Measurements from ENCODE around the gene OLA1. TPM values are rescaled to one million over a fixed set of nuclear protein-coding genes. Genes with fewer than 3 reads are reported as not detected.

The OLA1 gene
- total and polyA plus RNA-seq, 9 of the 15 experiments (the other 6 are each of a cell fraction or from before 2014, with no cell fraction given) = 208 to 353 (median 225) TPM

DNA sequence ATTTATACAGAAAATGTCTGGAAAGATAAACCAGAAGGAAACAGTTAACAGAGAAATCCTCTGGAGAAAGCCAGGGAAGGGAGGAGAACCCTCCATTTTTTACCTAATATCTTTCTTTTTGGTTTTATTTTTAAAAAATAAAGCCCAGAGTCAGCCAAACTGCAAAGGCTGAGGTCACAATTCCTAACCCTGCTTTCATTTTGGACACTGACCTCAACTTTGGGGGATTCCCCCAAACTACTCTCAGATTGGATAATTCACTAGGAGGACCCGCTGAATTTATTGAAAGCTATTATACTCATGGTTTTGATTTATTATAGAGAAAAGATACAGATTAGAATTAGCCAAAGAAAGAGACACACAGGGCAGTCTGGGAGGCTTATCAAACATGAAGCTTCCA lies 189.9 kb downstream of the OLA1 start:
- no peaks in the 10 kb centered on the region for H3K79me2 ChIP-seq (ENCODE audit: control insufficient read depth, insufficient read depth, low read length)
- H4K20me1 ChIP-seq (replicated peaks; ENCODE audit: control insufficient read depth, insufficient read depth, low read length) = no peaks in the 10 kb centered on the region
- no TSS peak for BruUV-seq (replicated peaks)
- H3K9me3 ChIP-seq (replicated peaks; ENCODE audit: control insufficient read depth, insufficient read depth, low read depth, low read length) = peaks cover 5% of the 10 kb centered on the region
- no peaks in the 10 kb centered on the region for H3K9me1 ChIP-seq (ENCODE audit: control insufficient read depth, insufficient read depth, low read length)
- H3K36me3 ChIP-seq (ENCODE audit: control insufficient read depth, insufficient read depth, low read length) = no peaks in the 10 kb centered on the region
- intact Hi-C loops (cut with micrococcal nuclease) = no loop called here
- ChIA-PET CTCF (ENCODE audit: low intra/inter-chr PET ratio) (no interaction called here), POLR2A (interaction anchor here (1.4 kb wide), 1 partner anchor 8 kb away, joined by 3 read pairs; no protein-coding TSS in a partner anchor)
- H3K27ac ChIP-seq (ENCODE audit: extremely low read depth, low read depth, low read length) = peak overlapping the region; percentile 71; the same call in 2 of the 3 replicates
- H3K4me3 ChIP-seq = no peak overlapping the region
- H3K4me1 ChIP-seq (replicated peaks in 1 of 2; ENCODE audit: control insufficient read depth in 2 of 2, insufficient read depth in 2 of 2, low read length in 2 of 2) = peaks cover 7 to 16% of the 10 kb centered on the region in 2 experiments; a peak in 3 of 5 replicates
- H3K4me2 ChIP-seq (ENCODE audit: insufficient read depth, low read length) = no peak overlapping the region
- no peak for DNase-seq (ENCODE audit: extremely low read depth in 1 of 4, low spot score in 3 of 4)
- 36% methylated on average over 1 of the region's 1 CpG for WGBS (ENCODE audit: insufficient coverage, low coverage, missing lambda C conversion rate)
- in situ Hi-C loops (cut with MboI) = no loop called here
- no peak for ATAC-seq
- peak overlapping the region; percentile 77 for H2AFZ ChIP-seq (ENCODE audit: low read depth, low read length)
- no peaks in the 10 kb centered on the region for H3K27me3 ChIP-seq (ENCODE audit: control insufficient read depth in 2 of 2, insufficient read depth in 2 of 2, low read length in 2 of 2)
- H3K9ac ChIP-seq (ENCODE audit: insufficient read depth in 1 of 2, low read depth in 2 of 2, low read length in 2 of 2) = no peak overlapping the region
- FAIRE-seq = no peak
- TF ChIP-seq, protein P1, sequence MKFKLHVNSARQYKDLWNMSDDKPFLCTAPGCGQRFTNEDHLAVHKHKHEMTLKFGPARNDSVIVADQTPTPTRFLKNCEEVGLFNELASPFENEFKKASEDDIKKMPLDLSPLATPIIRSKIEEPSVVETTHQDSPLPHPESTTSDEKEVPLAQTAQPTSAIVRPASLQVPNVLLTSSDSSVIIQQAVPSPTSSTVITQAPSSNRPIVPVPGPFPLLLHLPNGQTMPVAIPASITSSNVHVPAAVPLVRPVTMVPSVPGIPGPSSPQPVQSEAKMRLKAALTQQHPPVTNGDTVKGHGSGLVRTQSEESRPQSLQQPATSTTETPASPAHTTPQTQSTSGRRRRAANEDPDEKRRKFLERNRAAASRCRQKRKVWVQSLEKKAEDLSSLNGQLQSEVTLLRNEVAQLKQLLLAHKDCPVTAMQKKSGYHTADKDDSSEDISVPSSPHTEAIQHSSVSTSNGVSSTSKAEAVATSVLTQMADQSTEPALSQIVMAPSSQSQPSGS (CRISPR knock-in tag; IDR thresholded peaks at IDR 0.05) = no peak
- TF ChIP-seq ZNF197 (CRISPR knock-in tag; IDR thresholded peaks at IDR 0.05; ENCODE audit: low read depth) (no peak), GABPA (tag; conservative IDR thresholded peaks at IDR 0.05; ENCODE audit: low read depth) (no peak), RBFOX2 (IDR thresholded peaks at IDR 0.05; ENCODE audit: low read depth, low read length) (no peak), NEUROD1 (IDR thresholded peaks at IDR 0.05; ENCODE audit: borderline replicate concordance, low read depth, low read length, partially characterized antibody) (no peak), BHLHE40 (IDR thresholded peaks at IDR 0.05; ENCODE audit: low read length) (no peak), ZNF785 (CRISPR knock-in tag; IDR thresholded peaks at IDR 0.05) (no peak)
- TF ChIP-seq, protein P2, sequence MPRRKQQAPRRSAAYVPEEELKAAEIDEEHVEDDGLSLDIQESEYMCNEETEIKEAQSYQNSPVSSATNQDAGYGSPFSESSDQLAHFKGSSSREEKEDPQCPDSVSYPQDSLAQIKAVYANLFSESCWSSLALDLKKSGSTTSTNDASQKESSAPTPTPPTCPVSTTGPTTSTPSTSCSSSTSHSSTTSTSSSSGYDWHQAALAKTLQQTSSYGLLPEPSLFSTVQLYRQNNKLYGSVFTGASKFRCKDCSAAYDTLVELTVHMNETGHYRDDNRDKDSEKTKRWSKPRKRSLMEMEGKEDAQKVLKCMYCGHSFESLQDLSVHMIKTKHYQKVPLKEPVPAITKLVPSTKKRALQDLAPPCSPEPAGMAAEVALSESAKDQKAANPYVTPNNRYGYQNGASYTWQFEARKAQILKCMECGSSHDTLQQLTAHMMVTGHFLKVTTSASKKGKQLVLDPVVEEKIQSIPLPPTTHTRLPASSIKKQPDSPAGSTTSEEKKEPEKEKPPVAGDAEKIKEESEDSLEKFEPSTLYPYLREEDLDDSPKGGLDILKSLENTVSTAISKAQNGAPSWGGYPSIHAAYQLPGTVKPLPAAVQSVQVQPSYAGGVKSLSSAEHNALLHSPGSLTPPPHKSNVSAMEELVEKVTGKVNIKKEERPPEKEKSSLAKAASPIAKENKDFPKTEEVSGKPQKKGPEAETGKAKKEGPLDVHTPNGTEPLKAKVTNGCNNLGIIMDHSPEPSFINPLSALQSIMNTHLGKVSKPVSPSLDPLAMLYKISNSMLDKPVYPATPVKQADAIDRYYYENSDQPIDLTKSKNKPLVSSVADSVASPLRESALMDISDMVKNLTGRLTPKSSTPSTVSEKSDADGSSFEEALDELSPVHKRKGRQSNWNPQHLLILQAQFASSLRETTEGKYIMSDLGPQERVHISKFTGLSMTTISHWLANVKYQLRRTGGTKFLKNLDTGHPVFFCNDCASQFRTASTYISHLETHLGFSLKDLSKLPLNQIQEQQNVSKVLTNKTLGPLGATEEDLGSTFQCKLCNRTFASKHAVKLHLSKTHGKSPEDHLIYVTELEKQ (CRISPR knock-in tag; IDR thresholded peaks at IDR 0.05) = no peak
- TF ChIP-seq, protein P3, sequence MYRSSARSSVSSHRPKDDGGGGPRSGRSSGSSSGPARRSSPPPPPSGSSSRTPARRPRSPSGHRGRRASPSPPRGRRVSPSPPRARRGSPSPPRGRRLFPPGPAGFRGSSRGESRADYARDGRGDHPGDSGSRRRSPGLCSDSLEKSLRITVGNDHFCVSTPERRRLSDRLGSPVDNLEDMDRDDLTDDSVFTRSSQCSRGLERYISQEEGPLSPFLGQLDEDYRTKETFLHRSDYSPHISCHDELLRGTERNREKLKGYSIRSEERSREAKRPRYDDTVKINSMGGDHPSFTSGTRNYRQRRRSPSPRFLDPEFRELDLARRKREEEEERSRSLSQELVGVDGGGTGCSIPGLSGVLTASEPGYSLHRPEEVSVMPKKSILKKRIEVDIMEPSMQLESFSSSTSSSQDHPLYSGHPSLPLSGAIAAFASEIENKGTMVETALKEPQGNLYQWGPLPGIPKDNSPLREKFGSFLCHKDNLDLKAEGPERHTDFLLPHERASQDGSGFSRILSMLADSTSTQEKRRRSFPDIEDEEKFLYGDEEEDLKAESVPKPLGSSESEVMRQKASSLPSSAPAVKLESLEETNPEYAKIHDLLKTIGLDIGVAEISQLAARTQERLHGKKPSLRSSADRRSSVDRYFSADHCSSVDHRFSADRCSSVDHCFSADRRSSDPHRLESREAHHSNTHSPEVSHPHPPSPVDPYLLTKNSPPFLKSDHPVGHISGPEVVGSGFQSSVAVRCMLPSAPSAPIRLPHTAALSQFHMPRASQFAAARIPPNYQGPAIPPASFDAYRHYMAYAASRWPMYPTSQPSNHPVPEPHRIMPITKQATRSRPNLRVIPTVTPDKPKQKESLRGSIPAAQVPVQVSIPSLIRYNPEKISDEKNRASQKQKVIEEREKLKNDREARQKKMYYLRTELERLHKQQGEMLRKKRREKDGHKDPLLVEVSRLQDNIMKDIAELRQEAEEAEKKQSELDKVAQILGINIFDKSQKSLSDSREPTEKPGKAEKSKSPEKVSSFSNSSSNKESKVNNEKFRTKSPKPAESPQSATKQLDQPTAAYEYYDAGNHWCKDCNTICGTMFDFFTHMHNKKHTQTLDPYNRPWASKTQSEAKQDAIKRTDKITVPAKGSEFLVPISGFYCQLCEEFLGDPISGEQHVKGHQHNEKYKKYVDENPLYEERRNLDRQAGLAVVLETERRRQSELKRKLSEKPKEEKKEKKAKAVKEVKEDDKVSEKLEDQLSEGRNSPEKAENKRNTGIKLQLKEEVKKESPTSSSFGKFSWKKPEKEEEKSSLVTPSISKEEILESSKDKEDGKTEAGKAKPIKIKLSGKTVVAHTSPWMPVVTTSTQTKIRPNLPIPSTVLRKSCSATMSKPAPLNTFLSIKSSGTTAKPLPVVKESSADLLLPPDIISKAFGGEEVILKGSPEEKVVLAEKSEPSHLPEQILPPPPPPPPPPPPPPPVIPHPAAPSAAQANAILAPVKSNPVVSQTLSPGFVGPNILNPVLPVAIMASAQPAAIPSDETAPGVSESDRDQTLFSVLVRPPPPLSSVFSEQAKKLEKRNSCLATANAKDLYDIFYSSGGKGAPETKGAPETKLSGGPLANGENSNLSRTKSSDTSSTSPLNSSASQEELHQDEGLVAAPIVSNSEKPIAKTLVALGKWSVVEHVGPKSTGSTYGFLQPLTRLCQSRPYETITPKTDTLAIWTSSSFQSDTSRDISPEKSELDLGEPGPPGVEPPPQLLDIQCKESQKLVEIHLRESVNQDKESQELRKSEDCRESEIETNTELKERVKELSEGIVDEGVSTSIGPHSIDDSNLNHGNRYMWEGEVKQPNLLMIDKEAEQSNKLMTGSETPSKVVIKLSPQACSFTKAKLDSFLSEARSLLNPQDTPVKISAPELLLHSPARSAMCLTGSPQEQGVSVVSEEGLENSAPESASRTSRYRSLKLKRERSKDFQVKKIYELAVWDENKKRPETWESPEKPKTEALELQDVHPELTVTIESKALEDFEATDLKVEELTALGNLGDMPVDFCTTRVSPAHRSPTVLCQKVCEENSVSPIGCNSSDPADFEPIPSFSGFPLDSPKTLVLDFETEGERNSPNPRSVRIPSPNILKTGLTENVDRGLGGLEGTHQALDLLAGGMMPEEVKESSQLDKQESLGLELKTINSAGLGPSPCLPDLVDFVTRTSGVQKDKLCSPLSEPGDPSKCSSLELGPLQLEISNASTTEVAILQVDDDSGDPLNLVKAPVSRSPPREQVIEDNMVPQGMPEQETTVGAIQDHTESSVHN (IDR thresholded peaks at IDR 0.05; ENCODE audit: borderline replicate concordance in 1 of 2, low read depth in 1 of 2) = no peak

Data from K562 (cell line).